Embryonic facial prominence (tissue), 1 donor: Measurements from ENCODE around the gene FNDC5.
"Not testable (repeated sequence)": the region's sequence is repeated elsewhere in the genome, so short reads cannot be mapped to it uniquely, and the experiment has no call there.

ENCODE experiments used
- DNase-seq: peaks from one replicate; pipeline ENCODE4 v3.0.0-alpha.2; 2016; ENCODE audit errors: extremely low spot score

FNDC5 gene

GRCh38 chr1:32870615-32871363 lies at the start of gene FNDC5:
Gene FNDC5 (minus strand): TSS chr1:32870912.
- no peak for DNase-seq

- DNase-seq = no peak
Observed at GRCh38 chr1:32919811-32920733, 49.4 kb upstream of the FNDC5 start.

GRCh38 chr1:32918179-32918578 lies 47.5 kb upstream of the FNDC5 start:
- no peak for DNase-seq

GRCh38 chr1:32917521-32917920 lies 46.8 kb upstream of the FNDC5 start:
- DNase-seq = no peak

- no peak for DNase-seq
Observed at GRCh38 chr1:32915766-32916706, 45.3 kb upstream of the FNDC5 start.

- DNase-seq = no peak
Observed at GRCh38 chr1:32910319-32910718, 39.6 kb upstream of the FNDC5 start.

GRCh38 chr1:32907435-32907834 lies 36.7 kb upstream of the FNDC5 start:
- DNase-seq = no peak

- no peak for DNase-seq
Observed at GRCh38 chr1:32906654-32907053, 35.9 kb upstream of the FNDC5 start.

GRCh38 chr1:32905588-32905987 lies 34.9 kb upstream of the FNDC5 start:
- not testable (repeated sequence) for DNase-seq

GRCh38 chr1:32904797-32905196 lies 34.1 kb upstream of the FNDC5 start:
- no peak for DNase-seq

- DNase-seq = no peak
Observed at GRCh38 chr1:32903991-32904785, 33.5 kb upstream of the FNDC5 start.

GRCh38 chr1:32902535-32902920 lies 31.8 kb upstream of the FNDC5 start:
- DNase-seq = no peak

GRCh38 chr1:32901823-32902534 lies 31.3 kb upstream of the FNDC5 start:
- no peak for DNase-seq

- DNase-seq = no peak
Observed at GRCh38 chr1:32900956-32901822, 30.5 kb upstream of the FNDC5 start, which contains the start of gene TMEM54. Gene TMEM54 (minus strand): TSS chr1:32901389. CDS start chr1:32901238, 151 bp downstream.

- DNase-seq = no peak
Observed at GRCh38 chr1:32900371-32900955, 29.8 kb upstream of the FNDC5 start.

- DNase-seq = no peak
Observed at GRCh38 chr1:32899586-32900296, 29.0 kb upstream of the FNDC5 start.

GRCh38 chr1:32898958-32899357 lies 28.2 kb upstream of the FNDC5 start:
- DNase-seq = no peak

- DNase-seq = no peak
Observed at GRCh38 chr1:32898056-32898455, 27.3 kb upstream of the FNDC5 start.
